Measurements from ENCODE around the gene CRACR2B. TPM values are rescaled to one million over a fixed set of nuclear protein-coding genes. Genes with fewer than 3 reads are reported as not detected.

The CRACR2B gene
- total and polyA plus RNA-seq, 8 donors: 14.2 to 32.1 (median 21.8) TPM

- H3K4me3 ChIP-seq: no peak overlapping the region
- H3K27ac ChIP-seq: no peak overlapping the region
- H3K4me1 ChIP-seq: no peaks in the 10 kb centered on the region
- no peak for ATAC-seq
- no peak for DNase-seq
- TF ChIP-seq CTCF (IDR thresholded peaks at IDR 0.05): no peak
- no peaks in the 10 kb centered on the region for H3K9me3 ChIP-seq
- H3K27me3 ChIP-seq: no peaks in the 10 kb centered on the region
- intact Hi-C loops (cut with DNase I): no loop called here
- H3K36me3 ChIP-seq: peaks cover 0 to 21% of the 10 kb centered on the region in 2 donors
These were observed 42.4 kb downstream of the CRACR2B start for GRCh38 chr11:870127-870413.

- DNase-seq (no peak), ATAC-seq (no peak)
- no peaks in the 10 kb centered on the region for H3K9me3 ChIP-seq
- peaks cover 0 to 18% of the 10 kb centered on the region in 2 donors for H3K36me3 ChIP-seq
- H3K4me3 ChIP-seq: no peak overlapping the region
- H3K27ac ChIP-seq: no peak overlapping the region
- intact Hi-C loops (cut with DNase I): no loop called here
- no peaks in the 10 kb centered on the region for H3K4me1 ChIP-seq
- TF ChIP-seq CTCF (IDR thresholded peaks at IDR 0.05): no peak
- H3K27me3 ChIP-seq: no peaks in the 10 kb centered on the region
These were observed 42.7 kb downstream of the CRACR2B start for GRCh38 chr11:870418-870817.

GRCh38 chr11:871472-871871 is 43.8 kb downstream of the CRACR2B start:
- DNase-seq (no peak), ATAC-seq (no peak)
- H3K36me3 ChIP-seq: peaks cover 0 to 7% of the 10 kb centered on the region in 2 donors
- no peaks in the 10 kb centered on the region for H3K4me1 ChIP-seq
- H3K9me3 ChIP-seq: no peaks in the 10 kb centered on the region
- no peak for TF ChIP-seq CTCF (IDR thresholded peaks at IDR 0.05)
- no peaks in the 10 kb centered on the region for H3K27me3 ChIP-seq
- H3K27ac ChIP-seq: no peak overlapping the region
- intact Hi-C loops (cut with DNase I): no loop called here
- no peak overlapping the region for H3K4me3 ChIP-seq

DNA sequence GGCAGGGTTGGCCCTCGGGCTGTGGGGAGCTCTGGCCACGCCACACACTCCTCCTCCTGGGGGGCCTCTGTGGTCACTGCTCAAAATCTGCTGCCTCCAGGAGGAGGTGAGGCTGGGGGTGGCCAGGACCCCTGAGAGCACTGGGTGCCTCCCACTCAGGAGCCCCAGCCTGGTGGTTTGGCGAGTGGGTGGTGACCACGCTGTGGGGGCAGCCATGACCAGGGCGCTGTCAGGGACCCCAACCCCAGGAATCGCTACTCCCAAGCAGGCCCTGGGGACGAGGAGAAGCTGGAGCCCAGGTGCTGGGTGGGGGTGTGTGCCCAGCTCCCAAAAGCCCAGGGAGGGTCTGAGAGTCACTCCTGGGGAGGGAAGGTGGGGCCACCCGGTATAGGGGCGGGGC is 45.1 kb downstream of the CRACR2B start:
- no peak for ATAC-seq
- Histone ChIP-seq H3K4me3 (no peak overlapping the region), H3K36me3 (no peaks in the 10 kb centered on the region), H3K27me3 (no peaks in the 10 kb centered on the region), H3K9me3 (no peaks in the 10 kb centered on the region), H3K4me1 (no peaks in the 10 kb centered on the region), H3K27ac (no peak overlapping the region)
- intact Hi-C loops (cut with DNase I): no loop called here
- DNase-seq: no peak
- no peak for TF ChIP-seq CTCF (IDR thresholded peaks at IDR 0.05)

GRCh38 chr11:873706-874105 is 46.0 kb downstream of the CRACR2B start:
- H3K4me1 ChIP-seq: no peaks in the 10 kb centered on the region
- DNase-seq (no peak), ATAC-seq (no peak)
- peaks cover 0 to under 1% of the 10 kb centered on the region in 2 donors for H3K36me3 ChIP-seq
- TF ChIP-seq CTCF (IDR thresholded peaks at IDR 0.05): no peak
- intact Hi-C loops (cut with DNase I): no loop called here
- H3K27ac ChIP-seq: no peak overlapping the region
- no peaks in the 10 kb centered on the region for H3K27me3 ChIP-seq
- H3K9me3 ChIP-seq: no peaks in the 10 kb centered on the region
- H3K4me3 ChIP-seq: no peak overlapping the region

All from left lung (tissue), 10 donors.